ENCODE results near the gene ATP13A1. TPM values are rescaled to one million over a fixed set of nuclear protein-coding genes. Genes with fewer than 3 reads are reported as not detected.
A peak's percentile ranks its signal among the peaks of the same experiment; 100 is the strongest.
"Not testable (repeated sequence)": the region's sequence is repeated elsewhere in the genome, so short reads cannot be mapped to it uniquely, and the experiment has no call there.

The ATP13A1 gene
- total RNA-seq, 4 donors from 2014 or later: 65.6 to 142 (median 92.3) TPM

- H3K4me1 ChIP-seq: peaks cover 0 to 12% (median 4%) of the 10 kb centered on the region in 3 donors
- TF ChIP-seq CTCF (IDR thresholded peaks at IDR 0.05) (no peak), POLR2AphosphoS5 (IDR thresholded peaks at IDR 0.05) (no peak), POLR2A (IDR thresholded peaks at IDR 0.05) (no peak), EP300 (IDR thresholded peaks at IDR 0.05) (no peak)
- WGBS, 2 donors (ENCODE audit: low coverage in 1 of 2): 80 to 100% methylated on average over 2 to 3 of the region's 6 CpGs
- no peak overlapping the region for H3K4me3 ChIP-seq
- no peaks in the 10 kb centered on the region for H3K27me3 ChIP-seq
- H3K36me3 ChIP-seq: peaks cover 0 to 66% of the 10 kb centered on the region in 2 donors
- no peak overlapping the region for H3K27ac ChIP-seq
- peaks cover 0 to 3% (median 0%) of the 10 kb centered on the region in 3 donors for H3K9me3 ChIP-seq
- ATAC-seq: no peak
Measured at GRCh38 chr19:19674315-19674714, 10.8 kb upstream of the ATP13A1 start.

DNA sequence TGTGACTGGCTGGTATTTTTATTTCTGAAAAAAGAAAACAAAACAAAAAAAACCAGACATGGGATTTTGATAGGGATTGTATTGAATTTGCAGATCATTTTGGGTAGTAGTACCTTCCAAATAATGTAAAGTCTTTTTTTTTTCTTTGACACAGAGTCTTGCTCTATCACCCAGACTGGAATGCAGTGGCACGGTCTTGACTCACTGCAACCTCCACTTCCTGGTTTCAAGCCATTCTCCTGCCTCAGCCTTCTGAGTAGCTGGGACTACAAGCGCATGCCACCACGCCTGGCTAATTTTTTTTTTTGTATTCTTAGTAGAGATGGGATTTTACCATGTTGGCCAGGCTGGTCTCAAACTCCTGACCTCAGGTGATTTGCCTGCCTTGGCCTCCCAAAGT lies 9.3 kb upstream of the ATP13A1 start:
- no peak for TF ChIP-seq POLR2AphosphoS5 (IDR thresholded peaks at IDR 0.05)
- TF ChIP-seq POLR2A (IDR thresholded peaks at IDR 0.05): no peak
- no peak for TF ChIP-seq CTCF (IDR thresholded peaks at IDR 0.05)
- TF ChIP-seq EP300 (IDR thresholded peaks at IDR 0.05): no peak
- Histone ChIP-seq H3K4me3 (no peak overlapping the region), H3K36me3 (peaks cover 0 to 51% of the 10 kb centered on the region in 2 donors), H3K27me3 (no peaks in the 10 kb centered on the region), H3K9me3 (no peaks in the 10 kb centered on the region), H3K4me1 (peaks cover 0 to 21% (median 4%) of the 10 kb centered on the region in 3 donors), H3K27ac (no peak overlapping the region)
- no peak for ATAC-seq
- 93 to 95% methylated on average over 2 to 3 of the region's 3 CpGs for WGBS, 2 donors (ENCODE audit: low coverage in 1 of 2)

DNA sequence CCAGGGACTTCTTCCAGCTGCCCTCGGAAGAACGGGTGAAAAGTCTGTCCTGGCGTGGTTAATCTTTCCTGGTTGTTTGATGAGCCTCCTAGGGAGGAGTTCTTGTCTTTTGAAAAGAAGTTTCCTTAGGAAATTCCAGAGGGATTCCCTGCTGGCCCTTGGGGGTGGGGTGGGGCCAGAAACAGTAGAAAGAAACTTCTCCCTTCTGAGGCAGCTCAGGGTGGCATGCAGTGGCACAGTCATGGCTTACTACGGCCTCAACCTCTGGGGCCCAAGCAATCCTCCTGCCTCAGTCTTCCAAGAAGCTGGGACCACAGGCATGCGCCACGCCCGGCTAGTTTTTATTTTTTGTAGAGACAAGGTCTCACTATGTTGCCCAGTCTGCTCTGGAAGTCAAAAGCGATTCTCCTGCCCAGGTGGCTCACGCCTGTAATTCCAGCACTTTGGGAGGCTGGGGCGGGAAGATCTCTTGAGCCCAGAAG lies 6.6 kb upstream of the ATP13A1 start:
- peak overlapping the region in 1 of 2 donors; percentile 90 for H3K4me3 ChIP-seq
- H3K4me1 ChIP-seq: peaks cover 0 to 21% (median 4%) of the 10 kb centered on the region in 3 donors
- WGBS, 2 donors (ENCODE audit: low coverage in 1 of 2): 85 to 100% methylated on average over 1 to 5 of the region's 10 CpGs
- no peak overlapping the region for H3K27ac ChIP-seq
- peaks cover 0 to 25% of the 10 kb centered on the region in 2 donors for H3K36me3 ChIP-seq
- no peak for ATAC-seq
- H3K27me3 ChIP-seq: no peaks in the 10 kb centered on the region
- no peaks in the 10 kb centered on the region for H3K9me3 ChIP-seq
- TF ChIP-seq POLR2A (IDR thresholded peaks at IDR 0.05) (no peak), EP300 (IDR thresholded peaks at IDR 0.05) (no peak), CTCF (IDR thresholded peaks at IDR 0.05) (no peak), POLR2AphosphoS5 (IDR thresholded peaks at IDR 0.05) (no peak)

DNA sequence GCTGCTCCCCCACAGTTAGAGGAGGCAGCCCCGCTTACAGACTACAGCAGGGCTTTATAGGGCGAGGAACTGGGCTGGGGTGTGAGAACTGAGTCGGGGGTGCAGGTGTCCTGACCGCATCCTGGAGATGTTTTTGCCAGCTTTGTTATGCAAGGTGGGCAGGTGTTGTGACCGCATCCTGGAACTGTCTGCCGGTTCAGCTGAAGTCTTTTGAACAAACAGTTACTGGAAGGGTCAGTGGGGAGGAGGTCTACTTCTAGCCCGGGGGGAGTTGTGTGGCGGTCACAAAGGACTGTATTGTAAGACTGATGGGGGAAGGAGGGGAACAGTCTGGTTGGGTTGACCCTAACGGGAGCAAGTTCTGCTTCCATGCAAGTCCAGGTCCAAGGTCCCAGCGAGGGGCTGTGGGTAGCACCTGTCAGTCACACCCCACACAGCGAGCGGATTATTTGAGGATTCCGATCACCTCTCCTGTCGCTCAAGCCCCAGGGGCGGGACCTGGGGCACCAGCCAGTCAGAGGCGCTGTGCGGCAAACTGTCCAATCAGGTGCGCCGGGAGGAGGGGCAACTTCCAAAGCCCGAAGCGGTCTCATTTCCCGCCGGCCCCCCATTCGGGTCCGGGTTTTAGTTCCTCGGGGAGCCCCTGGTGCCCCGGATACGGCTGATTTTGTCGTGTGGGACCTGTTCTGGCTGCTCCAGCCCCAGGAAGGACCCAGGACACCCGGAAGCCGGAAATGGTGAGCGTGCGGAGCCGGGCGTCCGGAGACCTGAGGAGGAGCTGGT lies 4.9 kb upstream of the ATP13A1 start, which contains the start of gene ZNF101:
Gene ZNF101, plus strand, starts transcription at position 610 of the 783 bp plus-strand sequence. Its CDS starts 125 bp downstream, at position 735.
- Histone ChIP-seq H3K4me3 (peak within 1 kb of the TSS; percentile 71 to 90), H3K27ac (peak within 1 kb of the TSS; percentile 31 to 88 (median 88)), H3K36me3 (peaks cover 0 to 12% of the 10 kb centered on the region in 2 donors), H3K9me3 (no peaks in the 10 kb centered on the region), H3K4me1 (peaks cover 0 to 25% (median 4%) of the 10 kb centered on the region in 3 donors), H3K27me3 (no peaks in the 10 kb centered on the region)
- WGBS, 2 donors (ENCODE audit: low coverage in 1 of 2): 0 to 12% methylated on average over 8 to 13 of the region's 36 CpGs
- peak; percentile 76 for ATAC-seq
- TF ChIP-seq EP300 (IDR thresholded peaks at IDR 0.05) (no peak), POLR2AphosphoS5 (IDR thresholded peaks at IDR 0.05) (peak; percentile 31), POLR2A (IDR thresholded peaks at IDR 0.05) (peak in 1 of 2 donors; percentile 22)

GRCh38 chr19:19665420-19665948 lies 2.0 kb upstream of the ATP13A1 start:
- not testable (repeated sequence) for ATAC-seq, H3K27ac ChIP-seq, H3K4me3 ChIP-seq, H3K9me3 ChIP-seq, H3K27me3 ChIP-seq
- Histone ChIP-seq H3K4me1 (peaks cover 0 to 52% (median 22%) of the 10 kb centered on the region in 3 donors), H3K36me3 (peaks cover 0 to 12% of the 10 kb centered on the region in 2 donors)
- 88 to 93% methylated on average over 15 to 21 of the region's 22 CpGs for WGBS, 2 donors (ENCODE audit: low coverage in 1 of 2)

All from gastroesophageal sphincter (tissue), 4 donors.